Measurements from ENCODE around the gene HOXB9.
A peak's percentile ranks its signal among the peaks of the same experiment; 100 is the strongest.

The HOXB9 gene

DNA sequence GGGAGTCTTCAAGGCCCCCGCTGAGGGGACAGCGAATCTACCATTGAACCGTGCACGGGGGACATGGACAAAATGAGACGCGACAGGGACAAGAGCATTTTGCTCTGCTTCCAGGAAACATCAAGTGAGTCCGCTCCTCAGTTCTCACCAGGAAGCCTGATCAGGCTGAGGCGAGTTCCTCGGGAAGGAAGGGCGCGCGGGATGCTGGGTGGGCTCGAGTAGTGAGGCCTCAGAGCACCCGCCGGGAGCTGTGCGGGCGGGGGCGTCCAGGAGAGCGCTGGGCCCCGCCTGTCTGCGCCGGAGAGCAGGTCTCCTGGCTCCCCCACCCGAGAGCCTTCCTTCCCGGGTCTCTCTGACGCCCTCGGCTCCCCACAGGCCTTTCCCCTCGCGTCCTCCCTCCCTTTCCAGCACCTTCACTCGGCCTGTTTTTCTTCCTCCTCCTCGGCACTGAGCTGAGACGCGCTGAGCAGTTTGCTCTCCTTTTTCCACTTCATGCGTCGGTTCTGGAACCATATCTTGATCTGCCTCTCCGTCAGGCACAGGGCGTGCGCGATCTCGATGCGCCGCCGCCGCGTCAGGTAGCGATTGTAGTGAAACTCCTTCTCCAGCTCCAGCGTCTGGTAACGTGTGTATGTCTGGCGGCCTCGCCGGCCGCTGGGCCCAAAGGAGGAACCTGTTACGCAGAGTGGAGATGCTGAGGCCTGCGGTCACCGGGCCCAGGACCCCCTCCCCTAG, 30.0 kb downstream of the HOXB9 start:
- no peak for DNase-seq (ENCODE audit: low read depth)

DNA sequence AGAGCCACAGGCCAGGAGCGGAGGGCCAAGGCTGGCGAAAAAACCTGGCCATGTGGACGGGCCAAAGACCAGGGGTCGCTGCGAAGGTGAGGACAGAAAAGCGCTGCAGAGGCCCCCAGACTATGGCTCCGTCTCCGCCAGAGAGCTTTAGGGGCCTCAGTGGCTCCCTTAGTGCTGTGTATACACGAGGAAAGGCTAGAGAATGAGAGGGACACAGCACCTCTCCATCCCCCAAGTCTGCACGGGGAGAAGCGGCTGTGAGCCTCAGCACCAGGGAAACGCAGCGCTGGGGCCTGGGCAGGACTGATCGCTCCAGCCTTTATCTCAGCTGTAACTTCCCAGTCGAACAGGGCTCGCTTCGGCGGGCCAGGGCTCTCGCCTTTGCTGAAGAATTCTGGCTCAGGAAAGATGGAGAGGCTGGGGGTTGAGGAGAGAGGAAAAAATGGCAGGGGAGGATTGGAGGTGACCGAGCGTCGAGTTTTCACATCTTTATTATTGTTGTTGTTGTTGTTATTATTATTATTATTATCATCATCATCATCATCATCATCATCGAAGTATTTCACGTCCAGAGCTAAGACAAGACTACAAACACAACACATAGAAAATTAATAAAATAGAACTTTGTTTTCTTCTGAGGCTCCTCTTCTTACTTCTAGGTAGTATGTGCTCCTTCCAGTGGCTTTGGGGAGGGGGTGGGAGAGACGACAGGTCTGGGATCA, 30.7 kb downstream of the HOXB9 start:
- no peak for DNase-seq (ENCODE audit: low read depth)

DNA sequence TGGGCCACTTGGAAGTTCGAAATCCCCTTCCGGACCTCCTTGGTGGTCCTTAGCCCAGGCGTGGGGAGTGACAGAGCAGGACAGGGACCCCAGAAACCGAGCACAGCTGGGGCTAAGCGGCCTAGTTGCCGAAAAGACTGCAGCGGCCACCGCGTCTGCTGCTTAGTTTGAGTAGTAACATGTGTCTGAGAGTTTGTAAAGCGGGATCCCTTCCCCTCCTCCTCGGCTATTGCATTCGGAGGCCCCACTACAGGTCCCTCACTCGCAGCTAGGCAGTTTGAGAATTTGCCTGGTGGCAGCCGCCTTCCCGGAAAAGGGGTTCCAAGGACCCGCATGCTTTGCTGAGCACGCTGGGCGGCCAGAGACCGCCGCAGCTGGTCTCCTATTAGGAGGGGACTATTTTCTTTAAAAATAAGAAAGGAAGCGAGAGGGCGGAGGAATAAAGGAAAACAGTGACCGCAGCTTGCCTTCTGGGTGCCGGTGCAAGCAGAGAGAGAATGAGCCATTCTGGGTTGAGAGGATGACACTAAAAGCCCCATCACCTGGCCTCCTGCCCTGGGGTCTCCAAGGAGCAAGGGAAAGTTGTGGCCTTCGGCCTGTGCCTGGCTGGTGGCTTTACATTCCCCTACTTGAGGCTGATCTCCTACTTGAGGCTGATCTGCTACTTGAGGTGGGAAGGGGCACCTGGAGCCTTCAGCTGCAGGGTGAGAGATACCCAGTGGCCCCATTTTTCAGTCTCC, 31.4 kb downstream of the HOXB9 start:
- DNase-seq (ENCODE audit: low read depth), result no peak

DNA sequence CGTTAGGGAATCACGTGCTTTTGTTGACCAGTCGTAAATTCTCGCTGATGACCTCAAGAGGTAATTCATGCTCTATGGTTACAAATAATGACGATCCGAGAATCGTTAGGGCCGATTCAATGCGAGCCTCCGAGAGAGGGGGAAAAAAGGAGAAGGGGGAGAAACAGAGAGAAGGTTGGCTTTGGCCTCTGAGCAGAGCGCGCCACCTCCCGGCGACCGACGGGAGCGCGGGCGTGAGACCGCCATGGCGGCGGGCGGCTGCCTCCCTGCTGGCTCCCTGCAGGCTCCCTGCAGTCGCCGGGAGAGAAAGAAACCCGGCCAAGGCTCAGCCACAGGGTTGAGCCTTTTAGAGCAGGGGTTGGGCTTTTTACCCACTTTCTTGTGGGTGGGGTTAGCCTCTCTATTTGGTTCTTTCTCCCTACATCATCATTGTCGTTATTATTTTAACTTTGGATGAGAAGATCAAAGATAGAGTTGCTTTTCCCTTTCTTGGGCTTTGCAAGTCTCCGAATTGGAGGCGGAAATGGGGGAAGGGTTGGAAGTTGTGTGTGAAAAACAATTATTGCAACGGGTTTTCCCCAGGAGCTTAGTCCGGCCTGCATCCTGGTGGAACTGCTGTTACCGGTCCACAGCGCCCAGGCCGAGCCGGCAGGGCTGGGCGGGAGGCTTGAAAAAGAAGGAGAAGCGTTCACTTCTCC, 32.2 kb downstream of the HOXB9 start:
- DNase-seq (ENCODE audit: low read depth), result peak; percentile 18

DNA sequence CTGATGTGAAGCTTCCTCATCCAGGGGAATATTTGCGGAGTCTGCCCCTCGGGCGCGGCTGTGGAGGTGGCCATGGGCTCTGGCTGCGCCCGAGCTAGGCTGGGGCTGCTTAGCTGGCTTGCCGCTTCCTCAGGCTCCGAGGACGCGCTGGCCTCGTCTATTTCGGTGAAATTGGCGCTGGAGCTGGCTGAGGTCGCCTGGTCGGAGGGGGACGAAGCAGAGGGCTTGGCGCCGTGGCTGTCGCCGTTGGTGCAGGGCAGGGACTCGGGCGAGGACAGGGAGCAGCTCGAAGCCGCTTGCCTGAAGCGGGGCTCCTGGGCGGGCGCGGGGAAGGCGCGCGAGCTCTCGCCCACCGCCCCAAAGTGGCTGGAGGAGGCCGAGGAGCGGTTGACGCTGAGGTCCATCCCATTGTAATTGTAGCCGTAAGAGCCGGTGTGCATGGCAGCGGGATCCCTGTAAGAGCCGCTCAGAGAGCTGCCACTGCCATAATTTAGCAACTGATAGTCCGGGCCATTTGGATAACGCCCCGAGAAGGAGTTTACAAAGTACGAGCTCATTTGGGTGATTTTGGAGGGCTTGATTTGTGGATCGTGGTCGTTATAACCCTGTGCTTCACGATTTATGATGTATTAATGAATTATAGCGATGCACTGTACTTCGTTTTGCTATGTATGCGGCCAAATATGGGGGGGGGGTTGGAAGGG, 32.9 kb downstream of the HOXB9 start, which contains the start of gene HOXB5:
HOXB5 (minus strand) TSS at position 654 of the 704 bp plus-strand sequence; CDS start at position 557, 97 bp downstream.
- DNase-seq (ENCODE audit: low read depth), result no peak

DNA sequence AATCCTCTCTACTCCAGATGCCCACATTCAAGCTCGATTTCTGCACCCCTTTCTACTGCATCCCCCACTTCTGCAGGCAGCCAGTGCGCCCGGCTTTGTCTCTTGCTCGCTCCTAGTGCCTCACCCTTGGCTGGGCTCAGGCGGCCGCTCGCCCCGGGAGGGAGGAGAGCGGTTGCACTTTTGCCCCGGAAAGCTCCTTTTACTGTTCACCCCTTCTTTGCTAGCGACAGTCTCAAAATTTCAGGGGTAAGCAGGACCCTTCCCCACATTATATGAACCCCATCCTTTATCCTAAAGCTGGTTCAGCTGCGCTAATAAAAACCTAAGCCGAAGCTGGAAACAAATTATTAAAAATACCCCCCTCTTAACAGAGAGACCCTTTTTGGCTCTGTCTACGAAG, 33.6 kb downstream of the HOXB9 start:
- DNase-seq (ENCODE audit: low read depth), result no peak

DNA sequence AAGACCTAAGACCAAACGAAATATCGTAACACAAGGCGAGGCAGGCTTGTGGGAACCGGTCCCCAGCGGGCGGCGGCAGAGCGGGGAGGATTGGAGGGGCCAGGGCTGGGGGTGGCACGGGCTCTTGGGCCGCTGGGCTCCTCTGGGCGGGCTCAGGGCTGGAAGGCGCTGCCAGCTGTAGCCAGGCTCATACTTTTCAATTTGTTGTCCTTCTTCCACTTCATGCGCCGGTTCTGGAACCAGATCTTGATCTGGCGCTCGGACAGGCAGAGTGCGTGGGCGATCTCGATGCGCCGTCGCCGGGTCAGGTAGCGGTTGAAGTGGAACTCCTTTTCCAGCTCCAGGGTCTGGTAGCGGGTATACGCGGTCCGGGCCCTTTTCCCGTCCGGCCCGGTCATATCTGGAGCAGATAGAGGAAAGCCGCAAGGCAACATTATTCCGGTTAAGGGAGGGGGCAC, 34.1 kb downstream of the HOXB9 start:
- DNase-seq (ENCODE audit: low read depth), result no peak

DNA sequence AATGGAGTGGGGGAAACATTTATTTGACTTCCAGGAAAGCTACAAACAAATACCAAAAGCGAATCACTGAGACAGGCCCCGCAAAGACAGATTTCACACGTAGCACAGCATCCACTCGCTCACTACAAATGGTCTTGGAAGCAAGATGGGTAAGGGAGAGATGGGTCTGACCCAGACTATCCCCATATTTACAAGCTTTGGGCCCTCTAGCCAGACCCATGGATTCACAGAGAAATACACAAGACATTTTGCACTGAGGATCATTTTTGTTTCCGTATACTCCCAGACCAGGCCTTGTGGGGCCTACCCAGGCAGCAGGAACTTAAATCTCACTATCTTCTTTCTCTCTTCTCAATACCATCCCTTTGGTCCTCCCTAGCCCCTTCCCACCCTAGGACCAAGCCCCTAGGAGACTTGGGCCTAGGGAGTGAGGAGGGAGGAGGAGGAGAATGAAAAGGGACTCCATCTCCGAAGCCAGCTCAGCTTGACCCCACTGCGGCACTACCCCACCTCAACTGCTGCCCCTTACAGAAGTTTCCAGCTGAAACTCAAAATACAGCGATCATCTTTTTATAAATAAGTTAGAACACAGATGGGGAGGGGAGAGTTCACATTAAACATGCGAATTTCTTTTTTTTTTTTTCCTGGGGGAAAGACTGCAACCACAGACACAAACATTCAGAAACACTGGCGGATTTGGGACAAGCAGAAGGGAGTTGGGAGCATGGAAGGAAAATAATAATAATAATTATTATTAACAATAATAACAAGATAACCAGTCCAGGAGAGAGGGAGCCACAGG, 34.7 kb downstream of the HOXB9 start:
- no peak for DNase-seq (ENCODE audit: low read depth)

DNA sequence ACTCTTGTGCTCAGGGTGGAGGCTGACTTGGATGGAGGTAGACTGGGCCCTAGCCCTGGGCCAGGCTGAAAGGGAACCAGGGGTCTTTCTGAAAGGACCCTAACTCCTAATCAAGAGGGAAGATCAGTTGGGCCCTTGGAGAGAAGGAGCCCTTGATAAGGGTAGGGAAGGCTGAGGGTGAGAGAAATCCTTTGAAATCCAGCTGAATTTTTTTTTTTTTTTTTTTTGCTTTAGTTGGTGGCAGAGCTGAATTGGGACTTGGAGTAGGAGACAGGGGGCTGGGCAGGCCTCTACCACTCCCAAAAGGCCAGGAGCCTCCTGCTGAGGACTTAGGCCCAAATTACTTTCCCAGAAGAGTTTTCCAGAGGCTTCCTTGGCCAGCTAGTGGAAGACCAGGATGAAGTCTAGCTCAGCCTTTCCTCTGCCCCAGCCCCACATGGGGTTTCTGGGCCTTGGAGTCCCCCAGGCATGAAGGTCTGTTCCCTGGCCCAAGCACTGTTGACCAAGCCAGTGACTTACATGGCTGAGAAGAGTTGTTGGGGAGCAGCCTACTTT, 35.5 kb downstream of the HOXB9 start:
- DNase-seq (ENCODE audit: low read depth), result no peak

DNA sequence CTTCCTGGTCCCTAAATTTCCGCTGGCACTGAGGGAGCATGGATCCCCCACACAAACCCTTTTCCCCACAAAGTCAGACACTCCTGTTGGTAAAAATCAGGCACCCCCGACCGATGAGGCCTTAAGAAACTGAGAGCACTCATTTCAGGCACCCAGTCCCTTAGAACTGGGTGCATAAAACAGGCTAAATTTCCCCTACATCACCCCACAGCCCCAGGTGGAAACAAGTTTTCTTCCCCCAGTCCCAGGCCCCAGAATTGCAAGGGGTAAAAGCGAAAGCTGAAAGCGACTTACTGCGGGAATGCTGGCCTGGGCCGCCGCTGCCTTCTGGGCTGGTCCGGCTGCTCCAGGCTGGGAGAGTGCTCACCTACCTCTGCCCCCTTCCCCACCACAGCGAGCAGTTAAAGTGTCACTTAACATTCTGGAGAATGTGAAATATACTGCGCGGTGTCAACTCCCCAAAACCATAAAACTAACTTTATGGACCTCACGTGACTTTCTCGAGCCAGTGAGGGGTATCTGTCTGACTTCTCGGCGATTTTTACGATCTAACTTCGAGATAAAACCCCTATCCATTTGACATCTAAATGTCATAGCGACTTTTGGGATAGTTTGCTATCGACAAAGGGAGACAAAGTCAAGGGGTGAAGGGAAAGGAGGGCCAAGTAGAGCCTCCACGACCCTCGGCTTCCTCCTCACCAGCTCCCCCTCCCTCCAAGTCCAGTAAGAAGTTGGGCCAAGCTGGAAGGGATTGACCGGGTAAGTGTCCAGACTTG, 36.1 kb downstream of the HOXB9 start, which contains the start of gene HOXB3:
HOXB3 (minus strand) TSS at position 411 of the 776 bp plus-strand sequence. CDS start 37,767 bp downstream, outside the sequence.
- no peak for DNase-seq (ENCODE audit: low read depth)

DNA sequence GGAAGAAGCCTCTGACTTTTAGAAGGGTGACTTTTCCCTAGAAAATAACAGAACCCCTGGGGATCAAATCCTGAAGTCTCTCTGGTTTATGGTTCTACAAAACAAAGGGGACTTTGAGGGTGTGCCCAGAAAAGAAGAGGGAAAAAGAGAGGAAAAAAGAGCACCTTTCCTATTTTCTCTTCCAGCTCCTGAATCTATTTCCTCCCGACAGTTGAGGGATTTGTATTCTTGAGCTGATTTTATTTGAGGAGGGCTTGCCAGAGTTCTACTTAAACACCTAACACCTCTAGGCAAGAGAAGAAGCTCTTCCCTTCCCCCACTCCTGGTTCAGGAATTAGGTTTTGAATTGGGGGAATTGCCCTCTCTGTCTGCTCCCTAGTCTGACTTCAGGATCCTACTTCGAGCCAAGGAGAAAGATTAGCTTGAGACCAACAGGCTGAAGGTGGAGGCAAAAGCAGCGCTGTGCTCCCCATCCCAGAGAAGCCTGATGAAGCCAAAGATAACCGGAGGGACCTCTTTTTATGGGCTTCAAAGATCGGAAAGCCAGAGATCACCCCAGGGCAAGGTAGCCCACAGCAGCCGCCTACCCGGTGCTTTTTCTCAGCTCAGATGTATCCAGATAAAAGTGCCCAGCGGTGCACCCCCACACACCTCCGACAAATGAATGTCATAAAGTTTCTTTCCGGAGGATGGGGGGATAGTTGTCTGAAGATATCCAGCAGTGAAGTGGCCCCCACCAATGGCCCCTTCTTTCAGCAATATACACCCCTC, 36.9 kb downstream of the HOXB9 start:
- DNase-seq (ENCODE audit: low read depth), result no peak

DNA sequence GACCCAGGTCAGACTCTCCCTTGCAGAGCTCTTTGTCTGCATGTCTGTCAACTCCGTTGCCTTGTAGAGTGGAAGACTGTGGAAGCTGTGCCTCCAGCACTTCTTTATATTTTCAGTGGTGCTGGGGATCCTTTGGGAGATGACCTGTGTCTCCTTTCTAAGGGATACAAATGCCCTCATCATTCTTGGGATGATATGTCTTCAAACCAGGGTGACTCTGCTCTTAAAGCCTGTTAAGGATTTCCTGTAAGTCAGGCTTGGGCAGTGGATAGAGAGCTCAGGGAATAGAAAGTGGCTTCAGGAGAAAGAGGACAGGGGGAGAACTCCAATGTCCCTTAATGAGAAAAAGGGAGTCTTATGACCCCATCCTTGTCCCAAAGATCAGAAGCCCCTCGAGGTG, 37.6 kb downstream of the HOXB9 start:
- DNase-seq (ENCODE audit: low read depth), result no peak

DNA sequence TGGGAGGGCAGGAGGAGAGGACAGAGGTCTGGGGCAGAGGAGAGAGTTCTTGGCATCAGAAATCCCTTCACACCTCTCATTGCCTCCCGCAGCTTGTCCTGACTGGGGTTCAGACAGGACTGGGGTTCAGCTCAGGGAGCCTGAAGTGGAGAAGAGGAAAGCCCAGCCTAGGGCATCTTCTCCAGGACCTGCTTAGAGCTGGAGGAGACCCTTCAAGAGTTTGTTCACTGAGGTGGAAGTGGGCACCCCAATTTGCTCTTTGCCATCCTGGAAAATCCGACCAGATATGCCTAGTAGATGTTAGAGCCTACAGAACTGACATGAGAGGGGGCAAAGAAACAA, 38.1 kb downstream of the HOXB9 start:
- DNase-seq (ENCODE audit: low read depth), result no peak

DNA sequence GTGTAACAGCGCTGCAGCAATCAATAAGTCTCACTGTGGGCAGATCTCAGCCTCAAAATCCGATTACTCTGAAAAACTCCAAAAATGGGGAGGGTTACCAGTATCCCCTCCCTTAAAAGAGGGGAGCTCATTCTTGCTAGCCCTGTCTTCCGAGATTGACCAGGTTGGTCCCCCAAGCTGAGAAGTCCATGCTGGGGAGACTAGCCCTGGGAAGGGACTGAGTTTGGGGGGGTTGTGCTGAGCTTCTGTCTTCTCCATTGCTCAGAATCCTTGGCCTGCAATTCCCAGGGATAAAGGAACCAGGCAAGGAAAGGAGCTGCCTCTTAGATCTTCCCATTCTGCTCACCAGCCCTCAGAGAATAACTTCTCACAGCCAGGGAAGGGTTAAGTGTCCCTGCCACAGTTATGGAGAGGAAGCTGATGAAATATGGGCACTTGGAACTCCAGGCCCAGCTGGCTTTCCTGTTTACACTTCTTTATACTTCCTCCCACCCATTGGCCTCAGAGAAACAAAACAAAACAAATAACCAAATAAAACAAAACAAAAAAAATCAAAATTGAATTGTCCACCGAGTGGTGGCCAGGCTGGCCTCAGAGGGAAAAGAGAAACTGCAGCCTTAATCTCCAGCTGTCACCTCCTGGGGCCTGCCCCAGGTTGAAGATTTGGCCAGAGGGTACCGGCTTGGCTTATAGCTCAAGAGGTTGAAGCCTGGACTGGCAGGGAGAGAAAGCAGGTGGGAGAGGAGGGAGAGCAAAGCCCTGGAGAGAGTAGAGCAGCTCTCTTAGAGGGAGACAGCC, 38.7 kb downstream of the HOXB9 start:
- no peak for DNase-seq (ENCODE audit: low read depth)

DNA sequence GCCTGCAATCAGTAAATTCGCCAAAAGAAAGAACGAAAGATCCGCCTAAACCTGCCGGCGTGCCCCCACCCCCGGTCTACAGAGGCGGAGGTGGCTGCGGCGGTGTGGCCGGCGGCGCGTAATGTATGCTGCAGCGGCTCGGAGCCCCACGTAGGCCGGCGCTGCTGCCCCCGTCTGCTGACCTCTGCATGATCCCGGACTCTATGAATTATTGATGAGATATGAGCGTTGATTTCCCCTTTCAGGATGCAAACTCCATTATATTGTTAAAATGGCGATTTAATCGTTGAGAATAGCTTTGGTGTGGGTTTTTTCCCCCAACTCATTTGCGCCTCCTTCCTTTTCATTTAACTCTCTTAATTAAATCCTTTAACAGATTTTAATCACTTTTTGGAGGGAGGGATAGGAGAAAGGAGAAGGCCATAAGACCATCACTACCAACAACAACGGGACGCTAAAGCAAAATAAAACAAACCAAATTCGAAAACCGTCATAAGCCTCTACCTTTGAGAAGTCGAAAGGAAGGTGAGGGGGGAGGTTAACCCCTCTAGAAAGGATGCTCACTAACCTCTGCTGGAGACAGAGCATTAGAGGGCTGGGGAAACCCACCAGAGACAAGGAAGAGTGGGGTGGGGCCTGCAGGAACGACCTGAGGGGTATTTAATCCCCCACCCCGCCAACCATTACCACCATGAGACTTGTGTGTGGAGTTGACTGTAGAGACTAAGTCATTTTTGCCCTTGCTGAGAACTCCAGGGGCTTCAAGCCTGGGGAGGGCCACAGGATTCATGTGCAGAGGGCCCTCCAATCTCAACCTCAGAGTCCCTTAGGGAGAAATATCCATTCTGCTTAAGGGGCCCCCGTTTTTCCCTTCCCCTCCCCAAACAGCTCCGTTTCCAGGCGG, 39.6 kb downstream of the HOXB9 start:
- no peak for DNase-seq (ENCODE audit: low read depth)

DNA sequence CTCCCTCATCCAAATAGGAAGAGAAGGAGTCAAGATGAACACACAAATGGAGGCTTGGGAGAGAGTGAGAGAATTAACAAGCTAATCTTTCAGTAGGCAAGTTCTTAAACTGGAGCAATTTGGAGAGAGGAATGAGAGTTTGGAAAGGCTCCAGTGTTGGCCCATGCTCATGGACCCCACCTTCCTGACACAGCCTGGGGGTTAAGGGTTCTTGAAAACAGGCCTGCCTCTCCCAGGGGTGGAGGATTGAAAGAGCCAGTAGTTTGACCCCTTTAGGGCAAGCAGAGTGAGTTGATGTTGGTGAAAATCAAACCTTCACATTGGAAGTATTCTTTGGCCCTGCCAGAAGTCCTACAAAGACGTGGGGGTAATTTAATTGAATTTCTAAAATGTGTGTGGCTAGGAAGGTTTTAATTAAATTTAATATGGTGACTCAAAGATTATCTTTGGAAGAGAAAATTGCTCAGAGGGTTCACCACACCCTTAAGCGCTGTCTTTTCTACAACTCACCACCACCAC, 41.9 kb downstream of the HOXB9 start:
- no peak for DNase-seq (ENCODE audit: low read depth)

Measured in fibroblast of the conjunctiva (primary cell).